Ovary (tissue), 9 donors: ENCODE results near the gene FAM9A. TPM values are rescaled to one million over a fixed set of nuclear protein-coding genes. Genes with fewer than 3 reads are reported as not detected.

Experiments used
- DNase-seq, 5 donors: peaks; one replicate each; pipeline ENCODE4 v3.0.0-alpha.2; 2019 to 2020
- H3K27ac ChIP-seq, 2 donors: fragments of 200-600 bp; one replicate each; pipeline versions ENCODE4 v1.5.1 to v1.8.0; 2019 to 2022
- H3K27me3 ChIP-seq: fragments of 200-600 bp; one replicate; pipeline ENCODE4 v1.8.0; 2022
- H3K36me3 ChIP-seq: fragments of 200-600 bp; sonication (generic); one replicate; pipeline ENCODE4 v1.5.1; 2019
- H3K4me1 ChIP-seq: one replicate; pipeline ENCODE4 v1.8.1; 2013; ENCODE audit warnings: mild to moderate bottlenecking, moderate library complexity; ENCODE audit not compliant: insufficient read depth
- H3K4me3 ChIP-seq: fragments of 200-600 bp; sonication (generic); one replicate; pipeline ENCODE4 v1.5.1; 2017
- H3K9me3 ChIP-seq, 2 donors: fragments of 200-600 bp in 1 of 2; sonication (generic) in 1 of 2; one replicate each; pipeline versions ENCODE4 v1.5.1 to v1.8.1; 2013 to 2019; ENCODE audit warnings: mild to moderate bottlenecking in 1 of 2, moderate library complexity in 1 of 2
- EP300 ChIP-seq: sonication (generic); formaldehyde crosslinking; IDR thresholded peaks from one replicate; pipeline ENCODE4 v1.6.1; 2017; ENCODE audit warnings: antibody characterized with exemption
- POLR2A ChIP-seq: fragments of 450-650 bp; IDR thresholded peaks from one replicate; pipeline ENCODE4 v1.6.1; 2017; ENCODE audit warnings: antibody characterized with exemption, mild to moderate bottlenecking, moderate library complexity
- WGBS, 3 donors: extraction: QIAGEN DNeasy Blood & Tissue Kit in 1 of 3; methylation state at CpG; one replicate each; pipeline versions ENCODE4 v1.1.5 to v1.1.7; 2013 to 2017; 5-methylcytosine and 5-hydroxymethylcytosine counted together
- intact Hi-C, 4 donors: fragments of 100-400 bp; cut with DNase I; formaldehyde crosslinking; loops; one replicate each; pipeline versions ENCODE4 v1.11.0 to v1.15.1; 2022 to 2023
- polyA plus RNA-seq, 2 donors: library from polyadenylated mRNA; stranded (reverse); fragments of 200-250 nt in 1 of 2; fragments of 350-450 nt in 1 of 2; fragmentation: Illumina TruSeq in 1 of 2; extraction: RNeasy Lipid Tissue Mini Kit (QIAGEN cat#74804) in 1 of 2; gene quantifications; one replicate each; pipeline ENCODE4 v1.2.3, GENCODE V29; 2013 to 2014
- total RNA-seq, 7 donors: library from RNA; depleted of rRNA in 2 of 7; stranded (reverse); fragments of >200 nt in 2 of 7; fragmentation: NEBNext Ultra II Directional in 3 of 7; extraction: Animal tissue kit (Norgen Biotek cat#: 25700) in 3 of 7; gene quantifications; one replicate each; pipeline versions ENCODE4 v1.1.0 to v1.2.4, GENCODE V29; 2016 to 2023
- TF ChIP-seq, protein P1 (sequence below), 3 donors: fragments of 450-650 bp in 2 of 3; fragments of 200-600 bp in 1 of 3; IDR thresholded peaks; one replicate each; pipeline versions ENCODE4 v1.5.1 to v1.8.0; 2016 to 2022; ENCODE audit warnings: antibody characterized with exemption in 3 of 3, mild to moderate bottlenecking in 1 of 3
- donor health status: DM: no; HTN: no; CAD: no; lungs with moderate emphysema.
- donor health status: DM: no; HTN: no; CAD: no.
- donor health status: Bipolar disorder and iron deficiency.
- donor health status: DM: yes; HTN: yes; CAD: no.
- donor health status: DM: no; HTN: no; CAD: no.
- donor health status: DM: yes; HTN: yes; CAD: no.

The FAM9A gene
- total and polyA plus RNA-seq, 9 donors, result not detected

DNA sequence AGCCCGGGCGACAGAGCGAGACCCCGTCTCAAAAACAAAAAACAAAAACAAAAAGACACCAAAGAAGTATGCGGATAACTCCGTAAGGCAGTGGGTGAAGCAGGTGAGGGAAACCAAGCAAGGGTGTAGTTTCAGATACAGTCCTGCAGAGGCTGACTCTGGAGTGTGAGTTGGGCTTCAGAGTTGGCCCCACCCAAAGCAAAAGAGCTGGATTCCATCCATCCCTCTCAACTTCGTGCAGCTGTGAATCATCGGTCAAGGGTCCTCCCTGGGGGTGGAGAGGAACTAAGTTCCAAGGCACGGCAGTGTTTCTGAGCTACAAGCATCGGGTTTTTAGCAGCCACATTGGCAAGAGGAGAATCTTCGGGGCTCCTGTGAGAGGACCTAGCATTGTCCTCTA lies 43.9 kb upstream of the FAM9A start:
- Histone ChIP-seq H3K4me3 (no peak overlapping the region), H3K9me3 (no peaks in the 10 kb centered on the region), H3K27ac (no peak overlapping the region), H3K27me3 (no peaks in the 10 kb centered on the region), H3K4me1 (no peaks in the 10 kb centered on the region), H3K36me3 (no peaks in the 10 kb centered on the region)
- DNase-seq, result no peak
- 57 to 62% (median 59%) methylated on average over 11 of the region's 11 CpGs for WGBS, 3 donors
- TF ChIP-seq, protein P1, sequence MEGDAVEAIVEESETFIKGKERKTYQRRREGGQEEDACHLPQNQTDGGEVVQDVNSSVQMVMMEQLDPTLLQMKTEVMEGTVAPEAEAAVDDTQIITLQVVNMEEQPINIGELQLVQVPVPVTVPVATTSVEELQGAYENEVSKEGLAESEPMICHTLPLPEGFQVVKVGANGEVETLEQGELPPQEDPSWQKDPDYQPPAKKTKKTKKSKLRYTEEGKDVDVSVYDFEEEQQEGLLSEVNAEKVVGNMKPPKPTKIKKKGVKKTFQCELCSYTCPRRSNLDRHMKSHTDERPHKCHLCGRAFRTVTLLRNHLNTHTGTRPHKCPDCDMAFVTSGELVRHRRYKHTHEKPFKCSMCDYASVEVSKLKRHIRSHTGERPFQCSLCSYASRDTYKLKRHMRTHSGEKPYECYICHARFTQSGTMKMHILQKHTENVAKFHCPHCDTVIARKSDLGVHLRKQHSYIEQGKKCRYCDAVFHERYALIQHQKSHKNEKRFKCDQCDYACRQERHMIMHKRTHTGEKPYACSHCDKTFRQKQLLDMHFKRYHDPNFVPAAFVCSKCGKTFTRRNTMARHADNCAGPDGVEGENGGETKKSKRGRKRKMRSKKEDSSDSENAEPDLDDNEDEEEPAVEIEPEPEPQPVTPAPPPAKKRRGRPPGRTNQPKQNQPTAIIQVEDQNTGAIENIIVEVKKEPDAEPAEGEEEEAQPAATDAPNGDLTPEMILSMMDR (IDR thresholded peaks at IDR 0.05), result no peak
- no peak for TF ChIP-seq EP300
- TF ChIP-seq POLR2A, result no peak
- intact Hi-C loops, result no loop called here

DNA sequence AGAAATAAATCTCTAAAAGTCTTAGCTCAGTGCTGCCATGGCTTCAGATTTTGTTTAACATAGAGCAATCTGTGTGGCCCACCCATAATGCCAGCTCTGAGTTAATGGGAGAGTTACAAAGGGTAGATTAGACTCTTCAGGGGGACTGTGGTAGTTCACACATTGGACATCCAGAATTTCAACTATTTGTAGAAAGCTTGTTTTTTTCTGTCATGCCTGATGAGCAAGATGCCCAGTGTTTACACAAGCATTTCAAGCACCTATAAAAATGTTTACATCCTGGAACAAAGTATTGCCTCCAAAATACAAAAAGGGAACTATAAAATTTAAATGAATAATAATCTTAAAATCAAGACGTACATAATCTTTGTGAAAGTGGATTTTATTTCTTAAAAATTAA lies 43.0 kb upstream of the FAM9A start:
- no peak overlapping the region for H3K27ac ChIP-seq
- no peaks in the 10 kb centered on the region for H3K9me3 ChIP-seq
- WGBS, 3 donors, result 53 to 63% (median 54%) methylated on average over 1 of the region's 1 CpG
- TF ChIP-seq EP300 (no peak), POLR2A (no peak)
- TF ChIP-seq, protein P1 (IDR thresholded peaks at IDR 0.05), result no peak
- H3K4me3 ChIP-seq, result no peak overlapping the region
- no peaks in the 10 kb centered on the region for H3K4me1 ChIP-seq
- H3K27me3 ChIP-seq, result no peaks in the 10 kb centered on the region
- intact Hi-C loops, result no loop called here
- no peak for DNase-seq
- no peaks in the 10 kb centered on the region for H3K36me3 ChIP-seq

DNA sequence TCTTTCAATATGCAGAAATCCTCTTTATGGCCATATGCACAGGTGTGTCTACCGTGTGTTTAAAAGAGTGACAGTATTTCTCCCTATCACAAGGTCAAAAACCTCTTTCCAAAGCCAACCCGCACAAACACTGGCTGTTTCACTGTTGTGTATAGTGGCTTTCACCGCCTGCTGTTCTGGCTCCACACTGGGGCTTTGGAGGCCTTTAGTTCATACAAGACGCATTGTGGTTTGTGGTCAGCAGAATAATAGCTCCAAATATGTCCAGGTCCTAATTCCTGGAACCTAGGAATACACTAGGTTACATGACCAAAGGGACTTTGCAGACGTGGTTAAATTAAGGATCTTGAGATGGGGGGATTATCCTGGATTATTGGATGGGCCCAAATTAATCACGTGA lies 40.7 kb upstream of the FAM9A start:
- WGBS, 3 donors, result 74 to 78% (median 75%) methylated on average over 6 of the region's 6 CpGs

DNA sequence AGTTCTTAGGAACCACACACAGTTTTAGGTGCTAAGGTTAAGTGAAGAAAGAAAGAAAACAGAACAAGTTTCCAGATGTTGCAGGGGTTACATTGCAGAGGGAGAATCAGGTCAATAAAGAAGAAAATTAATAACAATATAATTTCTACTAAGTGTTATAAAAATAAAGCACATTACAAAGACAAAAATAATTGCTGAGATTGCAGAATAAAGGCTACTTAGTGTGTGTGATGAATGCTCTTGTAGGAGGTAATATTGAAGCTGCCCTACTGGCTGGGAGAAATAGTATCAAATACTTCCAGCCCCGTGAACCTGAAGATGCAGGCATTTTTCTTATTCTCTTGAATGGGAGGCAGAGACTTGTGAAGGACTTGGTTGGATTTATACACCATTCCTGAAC lies 33.2 kb upstream of the FAM9A start:
- TF ChIP-seq EP300 (no peak), POLR2A (no peak)
- TF ChIP-seq, protein P1 (IDR thresholded peaks at IDR 0.05), result no peak
- Histone ChIP-seq H3K9me3 (no peaks in the 10 kb centered on the region), H3K27ac (no peak overlapping the region), H3K4me1 (no peaks in the 10 kb centered on the region), H3K36me3 (no peaks in the 10 kb centered on the region), H3K27me3 (no peaks in the 10 kb centered on the region), H3K4me3 (no peak overlapping the region)
- WGBS, 3 donors, result 30 to 43% (median 42%) methylated on average over 1 of the region's 1 CpG
- no peak for DNase-seq
- intact Hi-C loops, result no loop called here

More for the DNA sequence above, 40.7 kb upstream of the FAM9A start:
- Histone ChIP-seq H3K27ac (no peak overlapping the region), H3K4me1 (no peaks in the 10 kb centered on the region), H3K4me3 (no peak overlapping the region), H3K27me3 (no peaks in the 10 kb centered on the region), H3K36me3 (no peaks in the 10 kb centered on the region), H3K9me3 (no peaks in the 10 kb centered on the region)
- TF ChIP-seq EP300 (no peak), POLR2A (no peak)
- TF ChIP-seq, protein P1 (IDR thresholded peaks at IDR 0.05), result no peak
- intact Hi-C loops, result no loop called here
- DNase-seq, result no peak
